ENCODE results near the gene ACTA2.

GRCh38 chr10:88996927-88997326 lies 44.4 kb upstream of the ACTA2 start:
- TF ChIP-seq CTCF (conservative IDR thresholded peaks at IDR 0.05; ENCODE audit: low read depth, low read length) (no peak), EZH2 (IDR thresholded peaks at IDR 0.05; ENCODE audit: low read length, unreplicated experiment) (no peak), EZH2phosphoT487 (IDR thresholded peaks at IDR 0.05; ENCODE audit: borderline replicate concordance, low read length) (no peak)
